Vagina (tissue), 2 donors: Measurements from ENCODE around the gene COQ8A.

Experiments
- CTCF ChIP-seq, 3 experiments: fragments of 450-650 bp in 2 of 3; fragments of 200-600 bp in 1 of 3; sonication (generic) in 1 of 3; IDR thresholded peaks; one replicate each; pipeline ENCODE4 v1.5.1; 2017 to 2019; ENCODE audit warnings: antibody characterized with exemption in 3 of 3, mild to moderate bottlenecking in 2 of 3, moderate library complexity in 2 of 3
- POLR2A ChIP-seq, 2 donors: fragments of 450-650 bp; IDR thresholded peaks; one replicate each; pipeline ENCODE4 v1.6.1; 2017; ENCODE audit warnings: antibody characterized with exemption in 2 of 2, mild to moderate bottlenecking in 2 of 2, moderate library complexity in 2 of 2
- POLR2AphosphoS5 ChIP-seq, 2 donors: sonication (generic); formaldehyde crosslinking; IDR thresholded peaks; one replicate each; pipeline ENCODE4 v1.9.0; 2017; ENCODE audit warnings: antibody characterized with exemption in 2 of 2, mild to moderate bottlenecking in 2 of 2, low read depth in 1 of 2; ENCODE audit not compliant: insufficient read depth in 1 of 2

DNA sequence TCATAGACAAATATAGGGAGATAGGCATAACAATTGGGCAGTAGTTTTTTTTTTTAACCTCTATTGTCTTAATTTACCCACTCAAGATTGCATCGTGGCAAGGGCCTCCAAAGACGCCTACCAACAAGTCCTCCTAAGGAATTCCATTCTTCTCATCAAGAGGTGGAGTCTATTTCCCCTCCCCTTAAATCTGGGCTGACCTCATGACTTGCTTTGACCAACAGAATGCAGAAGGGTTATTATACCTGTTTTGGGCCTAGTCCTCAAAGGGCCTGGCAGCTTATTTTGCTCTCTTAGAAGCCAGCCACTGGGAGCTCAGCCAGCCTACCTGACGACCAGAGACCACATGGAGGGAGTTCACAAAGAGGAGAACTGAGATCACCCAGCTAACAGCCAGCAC lies 92.3 kb downstream of the COQ8A start:
- no peak for TF ChIP-seq CTCF (IDR thresholded peaks at IDR 0.05)
- TF ChIP-seq POLR2A (IDR thresholded peaks at IDR 0.05): no peak
- no peak for TF ChIP-seq POLR2AphosphoS5 (IDR thresholded peaks at IDR 0.05; ENCODE audit: insufficient read depth in 1 of 2, low read depth in 1 of 2)
